HepG2 (cell line): ENCODE measurements around the gene ZNF180.
"Not testable (repeated sequence)": the region's sequence is repeated elsewhere in the genome, so short reads cannot be mapped to it uniquely, and the experiment has no call there.

Source experiments
- SRSF4 ChIP-seq: fragments of 200-400 bp; formaldehyde crosslinking; IDR thresholded peaks from one replicate; pipeline ENCODE4 v1.6.1; 2018; ENCODE audit warnings: mild to moderate bottlenecking, low read depth, low read length, moderate library complexity; ENCODE audit not compliant: poor library complexity, severe bottlenecking
- ZBTB2 ChIP-seq: sonication (generic); formaldehyde crosslinking; IDR thresholded peaks from 2 replicates; pipeline ENCODE4 v1.8.0; 2022; ENCODE audit warnings: low read depth, missing genetic modification reagents

DNA sequence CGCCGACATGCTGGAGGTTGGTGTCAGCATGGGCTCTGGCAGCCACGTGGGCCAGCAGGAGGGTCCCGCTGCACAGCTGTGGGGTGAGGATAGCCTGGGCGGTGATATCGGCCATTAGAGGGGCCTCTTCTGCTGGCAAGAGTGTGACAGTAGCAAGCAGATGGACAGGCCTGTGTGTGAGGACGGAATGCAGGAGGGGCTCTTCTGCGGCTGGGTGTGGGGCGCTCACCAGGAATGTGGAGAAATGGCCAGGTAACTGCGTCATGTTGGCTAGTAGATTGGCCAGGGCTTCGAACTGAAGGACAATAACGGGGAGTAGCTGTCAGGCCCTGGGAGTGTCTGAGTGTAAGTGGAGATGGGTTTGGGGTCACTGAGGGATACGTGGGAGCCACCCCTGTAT, 44.3 kb downstream of the ZNF180 start:
- TF ChIP-seq SRSF4; ZBTB2 (CRISPR knock-in tag): not testable (repeated sequence)
